Cerebellar cortex (tissue), 1 donor: ENCODE results near the gene NRDC.
"Not testable (repeated sequence)": the region's sequence is repeated elsewhere in the genome, so short reads cannot be mapped to it uniquely, and the experiment has no call there.

ENCODE experiments used
- DNase-seq: peaks from one replicate; pipeline ENCODE4 v3.0.0-alpha.2; 2015; ENCODE audit warnings: low spot score

NRDC gene

DNA sequence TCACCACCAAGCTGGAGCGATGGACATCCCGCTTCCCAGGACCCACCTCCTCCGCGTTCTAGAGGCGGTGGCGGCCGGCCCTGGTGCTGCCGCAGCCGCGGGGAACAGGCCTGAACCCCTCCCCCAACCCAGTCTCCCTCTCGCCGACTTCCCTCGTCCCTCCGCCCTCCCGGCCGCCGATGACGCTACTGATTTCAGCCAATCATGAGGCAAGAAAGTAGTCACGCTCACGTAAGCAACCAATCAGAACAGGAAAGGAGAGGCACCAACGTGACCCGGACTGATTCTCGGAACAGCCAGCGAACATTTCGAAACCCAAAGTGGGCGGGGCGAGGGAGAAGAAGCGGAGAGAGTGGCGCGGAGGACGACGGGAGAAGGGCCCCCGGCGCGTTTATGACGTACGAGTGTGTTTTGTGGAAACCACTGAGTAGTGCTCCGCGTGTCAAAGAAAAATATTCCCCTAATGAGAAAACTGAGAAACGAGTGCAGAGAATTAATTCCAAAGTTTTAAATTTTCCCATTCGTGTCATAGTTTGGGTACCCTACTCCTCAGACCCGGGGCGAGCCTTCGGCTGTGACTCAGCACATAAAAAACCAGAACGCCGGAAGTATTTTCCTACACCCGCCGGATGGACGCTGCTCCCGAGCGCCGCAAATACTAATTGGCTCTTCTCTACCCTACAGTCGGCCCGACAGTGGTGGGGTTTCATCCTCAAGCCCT lies at the start of gene NRDC:
NRDC (minus strand) TSS at position 112 of the 721 bp plus-strand sequence. CDS start 112 bp downstream, outside the sequence.
- peak; percentile 100 for DNase-seq

- no peak for DNase-seq
Measured at GRCh38 chr1:51927029-51927428, 48.5 kb upstream of the NRDC start.

- peak; percentile 27 for DNase-seq
Measured at GRCh38 chr1:51926171-51926812, 47.8 kb upstream of the NRDC start.

DNA sequence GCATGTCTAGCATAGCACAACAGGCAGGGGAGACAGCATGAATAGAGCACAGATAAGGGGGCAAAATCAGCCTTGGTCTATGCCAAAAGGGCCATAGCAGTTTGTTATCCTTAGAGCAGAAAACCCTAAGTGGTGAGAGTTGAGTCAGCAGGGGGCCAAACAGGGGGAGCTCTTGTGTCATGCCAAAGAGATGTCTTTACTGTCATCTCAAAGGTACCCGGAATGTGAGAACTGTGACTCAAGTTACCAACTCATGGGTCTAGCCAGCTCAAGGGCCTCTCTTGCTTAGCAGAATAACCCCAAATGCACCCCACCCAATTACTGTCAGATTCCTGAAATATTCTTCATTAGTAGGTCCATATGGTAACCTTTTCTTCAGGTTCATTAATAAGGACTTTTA lies 45.9 kb upstream of the NRDC start:
- DNase-seq: no peak

DNA sequence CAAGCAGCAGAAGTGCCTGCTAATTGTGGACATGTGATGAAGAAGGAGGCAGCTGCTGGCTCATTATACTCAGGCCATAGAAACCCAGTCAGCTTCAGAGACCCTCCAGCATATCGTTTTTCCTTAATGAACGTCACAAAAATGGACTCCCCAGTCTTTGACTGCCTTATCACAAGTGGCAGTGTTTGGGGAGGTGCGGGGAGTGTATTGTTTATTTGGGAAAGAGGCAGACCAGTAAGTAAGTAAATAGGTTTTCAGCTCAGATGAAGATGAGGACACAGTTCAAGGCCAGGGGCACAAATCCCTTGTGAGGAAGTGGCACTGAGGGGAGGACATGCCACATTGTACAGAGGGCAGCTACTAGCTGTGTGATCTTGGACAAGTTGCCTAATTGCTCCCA lies 43.5 kb upstream of the NRDC start:
- DNase-seq: no peak

DNA sequence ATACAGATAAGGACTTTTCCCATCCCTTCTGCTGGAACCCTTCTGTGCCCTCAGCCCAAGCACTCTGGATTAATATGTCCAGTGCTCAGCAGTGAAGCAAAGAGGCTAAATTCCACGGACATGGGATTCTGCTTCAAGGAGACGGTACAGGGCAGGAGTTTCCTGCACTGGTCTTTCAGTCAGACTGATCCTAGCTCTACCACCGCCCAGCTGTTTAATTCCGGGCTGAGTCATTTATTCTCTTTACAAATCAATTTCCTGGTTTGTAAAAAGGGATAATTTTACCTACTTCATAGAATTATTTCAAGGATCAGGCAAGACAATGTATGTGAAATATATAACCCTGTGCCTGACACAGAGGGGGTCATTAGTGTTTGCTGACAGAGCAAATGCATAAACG lies 41.6 kb upstream of the NRDC start:
- DNase-seq: no peak

DNA sequence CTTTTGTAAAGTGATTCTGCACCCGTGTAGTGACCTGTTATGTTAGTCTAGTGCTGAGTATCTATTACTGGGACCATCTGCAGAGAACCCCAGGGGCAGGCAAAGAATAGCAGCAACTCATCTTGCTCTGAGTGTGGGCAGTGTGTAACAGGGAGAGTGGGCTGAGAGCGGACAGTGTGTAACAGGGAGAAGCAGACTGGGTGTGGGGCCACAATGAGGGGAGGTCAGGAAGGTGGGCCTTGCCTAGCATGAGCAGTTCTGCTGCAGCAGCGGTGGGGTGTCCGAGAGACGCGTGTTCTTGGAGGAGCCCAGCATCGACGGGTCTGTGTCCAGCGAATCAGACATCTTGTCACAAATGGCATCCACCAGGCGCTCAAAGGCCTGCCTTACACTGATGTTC lies 41.2 kb upstream of the NRDC start:
- DNase-seq: no peak

DNA sequence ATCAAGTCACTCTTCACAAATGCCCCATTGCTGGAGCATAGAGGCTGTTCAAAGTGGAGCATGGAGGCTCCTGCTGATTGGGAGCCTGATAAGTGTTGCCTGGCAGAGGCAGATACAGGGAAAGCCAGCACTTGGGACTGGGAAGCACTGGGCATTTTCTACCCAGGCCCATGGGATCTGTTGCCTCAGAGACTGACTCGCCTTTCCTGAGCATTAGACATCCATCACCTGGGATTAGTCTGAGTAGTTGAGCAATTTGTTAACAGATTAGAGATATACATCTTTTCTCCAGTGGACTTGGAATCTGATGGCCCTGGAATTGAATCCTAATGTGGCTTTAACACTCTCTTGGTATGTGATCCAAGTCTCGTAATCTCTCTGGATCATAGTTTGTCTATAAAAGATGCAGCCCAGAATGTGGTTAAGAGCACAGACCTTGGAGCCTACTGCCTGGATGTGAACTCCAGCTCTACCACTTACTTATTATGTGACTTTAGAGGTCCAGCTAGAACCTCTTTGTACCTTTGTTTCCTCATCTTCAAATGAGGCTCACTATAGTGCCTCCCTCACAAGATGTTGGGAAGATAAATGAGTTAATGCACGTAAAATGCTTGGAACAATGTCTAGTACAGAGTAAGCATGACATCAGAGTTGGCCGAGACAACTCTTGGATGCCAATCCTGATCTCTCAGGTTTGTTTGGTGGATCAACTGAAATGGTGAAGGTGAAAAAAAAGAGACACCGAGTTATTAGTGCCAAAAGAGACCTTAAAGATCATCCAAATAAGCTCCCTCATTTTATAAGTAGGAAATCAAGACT lies 38.3 kb upstream of the NRDC start:
- no peak for DNase-seq

DNA sequence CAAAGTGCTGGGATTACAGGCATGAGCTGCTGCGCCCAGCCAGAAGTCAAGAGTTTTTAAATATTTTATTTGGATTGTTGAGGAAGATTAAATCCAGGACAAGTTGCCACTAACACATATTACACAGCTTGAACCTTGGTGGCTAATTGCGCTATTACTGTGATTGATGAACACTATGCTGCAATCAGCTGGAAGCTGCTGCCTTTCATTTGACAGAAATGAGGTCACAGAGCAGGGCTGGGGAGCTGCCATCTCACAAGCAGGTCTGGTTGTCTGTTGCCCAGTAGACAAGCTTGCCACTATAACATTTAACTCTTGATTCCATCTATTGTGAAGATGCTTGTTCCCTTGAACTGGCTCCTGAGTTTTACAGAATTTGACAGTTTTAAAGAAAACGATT lies 37.4 kb upstream of the NRDC start:
- peak; percentile 7 for DNase-seq

DNA sequence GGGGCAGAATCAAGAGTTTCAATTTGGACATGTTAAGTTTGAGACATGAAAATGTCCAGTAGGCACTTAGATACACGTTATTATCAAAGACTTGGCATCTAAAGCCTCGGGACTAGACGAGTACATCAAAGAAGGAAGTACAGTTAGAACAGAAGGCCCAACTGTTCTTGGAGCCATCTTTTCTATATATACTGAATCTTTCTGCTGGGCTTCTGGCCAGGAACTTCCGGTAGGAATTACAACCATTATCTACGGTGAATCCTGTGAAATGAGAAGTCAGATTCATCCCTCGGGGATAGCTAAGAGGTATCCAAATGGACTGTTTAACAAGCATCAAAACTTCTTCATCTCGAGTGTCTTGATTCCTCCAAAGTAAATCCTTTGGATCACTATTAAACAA lies 34.4 kb upstream of the NRDC start:
- no peak for DNase-seq

GRCh38 chr1:51910221-51911000 lies 31.9 kb upstream of the NRDC start:
- DNase-seq: no peak

GRCh38 chr1:51908499-51908898 lies 30.0 kb upstream of the NRDC start:
- DNase-seq: no peak

GRCh38 chr1:51907079-51907702 lies 28.7 kb upstream of the NRDC start:
- DNase-seq: no peak

DNA sequence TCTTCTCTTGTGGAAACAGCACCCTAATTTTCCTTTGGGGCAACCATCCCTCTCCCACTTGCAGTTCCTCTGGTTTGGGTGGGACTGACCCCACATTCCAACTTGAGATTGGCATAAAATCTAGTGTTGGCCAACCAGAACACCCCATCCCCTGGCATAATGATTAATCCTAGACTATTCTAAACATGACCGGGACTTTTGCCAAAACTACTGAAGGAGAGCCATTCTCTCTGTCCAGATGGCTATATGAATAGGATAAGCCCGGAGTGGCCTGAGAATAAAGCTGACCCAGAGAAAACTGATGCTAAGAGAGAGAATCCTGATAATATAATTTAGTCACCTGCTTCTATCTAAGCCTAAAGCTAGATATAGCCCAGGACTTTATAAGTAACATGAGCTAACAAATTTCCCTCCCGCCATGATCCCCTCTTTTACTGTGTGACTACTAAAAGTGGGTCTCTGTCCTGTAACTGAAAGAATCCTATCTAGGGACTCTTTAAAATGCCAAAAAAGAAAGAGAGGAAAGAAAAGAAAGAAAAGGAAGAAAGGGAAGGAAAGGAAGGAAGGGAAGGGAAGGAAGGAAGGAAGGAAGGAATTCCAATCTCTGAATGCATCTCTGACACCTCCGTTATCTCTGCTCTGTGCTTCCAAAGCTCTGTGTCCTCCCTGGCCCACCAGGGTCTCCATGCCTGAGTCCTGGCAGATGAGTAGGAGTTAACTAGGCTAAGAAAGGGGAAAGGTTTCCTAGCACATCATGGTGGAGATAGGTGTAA lies 28.0 kb upstream of the NRDC start:
- DNase-seq: no peak

- no peak for DNase-seq
Measured at GRCh38 chr1:51902456-51902855, 23.9 kb upstream of the NRDC start.

DNA sequence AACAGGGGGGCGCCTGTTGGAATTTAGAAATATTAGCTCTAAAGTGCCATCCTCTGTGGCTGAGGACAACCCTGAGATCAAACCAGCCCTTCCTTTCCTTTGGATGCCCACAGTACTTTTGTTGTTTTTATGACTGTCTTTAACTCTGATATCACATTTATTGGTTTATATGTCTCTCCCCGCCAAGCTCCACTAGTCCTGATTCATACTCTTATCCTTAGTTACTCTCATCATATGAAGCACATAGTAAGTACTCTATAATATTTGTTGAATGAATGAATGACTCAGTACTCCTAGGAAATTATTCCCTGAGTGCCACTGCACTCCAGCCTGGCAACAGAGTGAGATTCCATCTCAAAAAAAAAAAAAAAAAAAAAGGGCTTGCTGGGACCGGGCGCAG lies 22.6 kb upstream of the NRDC start:
- DNase-seq: no peak

- no peak for DNase-seq
Measured at GRCh38 chr1:51899022-51899421, 20.5 kb upstream of the NRDC start.

GRCh38 chr1:51898090-51898734 lies 19.7 kb upstream of the NRDC start:
- DNase-seq: no peak

- DNase-seq: no peak
Measured at GRCh38 chr1:51897699-51898031, 19.1 kb upstream of the NRDC start.

DNA sequence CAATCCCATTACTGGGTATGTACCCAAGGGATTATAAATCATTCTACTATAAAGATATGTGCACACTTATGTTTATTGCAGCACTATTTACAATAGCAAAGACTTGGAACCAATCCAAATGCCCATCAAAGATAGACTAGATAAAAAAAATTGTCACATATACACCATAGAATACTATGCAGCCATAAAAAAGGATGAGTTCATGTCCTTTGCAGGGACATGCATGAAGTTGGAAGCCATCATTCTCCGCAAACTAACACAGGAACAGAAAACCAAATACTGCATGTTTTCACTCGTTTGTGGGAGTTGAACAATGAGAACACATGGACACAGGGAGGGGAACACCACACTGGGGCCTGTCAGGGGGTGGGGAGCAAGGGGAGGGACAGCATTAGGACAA lies 16.2 kb upstream of the NRDC start:
- not testable (repeated sequence) for DNase-seq

- DNase-seq: no peak
Measured at GRCh38 chr1:51878308-51878615, 265 bp downstream of the NRDC start.
